Measurements from ENCODE around the gene GRK4.

DNA sequence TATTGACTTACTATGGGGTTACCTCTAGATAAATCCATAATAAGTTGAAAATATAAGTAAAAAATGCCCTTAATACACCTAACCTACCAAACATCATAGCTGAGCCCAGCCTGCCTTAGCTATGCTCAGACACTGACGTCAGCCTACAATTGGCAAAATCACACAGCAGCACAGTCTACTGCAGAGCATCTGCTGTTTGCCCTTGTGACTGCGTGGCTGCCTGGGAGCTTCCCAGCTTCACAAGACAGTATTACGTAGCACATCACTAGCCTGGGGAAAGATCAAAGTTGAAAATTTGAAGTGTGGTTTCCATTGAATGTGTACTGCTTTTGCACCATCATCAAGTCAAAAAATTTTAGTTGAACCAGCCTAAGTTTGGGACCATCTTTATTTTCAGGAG is 102.2 kb downstream of the GRK4 start:
- TF ChIP-seq ZNF207 (IDR thresholded peaks at IDR 0.05; ENCODE audit: borderline replicate concordance), result no peak
- TF ChIP-seq, protein P1, sequence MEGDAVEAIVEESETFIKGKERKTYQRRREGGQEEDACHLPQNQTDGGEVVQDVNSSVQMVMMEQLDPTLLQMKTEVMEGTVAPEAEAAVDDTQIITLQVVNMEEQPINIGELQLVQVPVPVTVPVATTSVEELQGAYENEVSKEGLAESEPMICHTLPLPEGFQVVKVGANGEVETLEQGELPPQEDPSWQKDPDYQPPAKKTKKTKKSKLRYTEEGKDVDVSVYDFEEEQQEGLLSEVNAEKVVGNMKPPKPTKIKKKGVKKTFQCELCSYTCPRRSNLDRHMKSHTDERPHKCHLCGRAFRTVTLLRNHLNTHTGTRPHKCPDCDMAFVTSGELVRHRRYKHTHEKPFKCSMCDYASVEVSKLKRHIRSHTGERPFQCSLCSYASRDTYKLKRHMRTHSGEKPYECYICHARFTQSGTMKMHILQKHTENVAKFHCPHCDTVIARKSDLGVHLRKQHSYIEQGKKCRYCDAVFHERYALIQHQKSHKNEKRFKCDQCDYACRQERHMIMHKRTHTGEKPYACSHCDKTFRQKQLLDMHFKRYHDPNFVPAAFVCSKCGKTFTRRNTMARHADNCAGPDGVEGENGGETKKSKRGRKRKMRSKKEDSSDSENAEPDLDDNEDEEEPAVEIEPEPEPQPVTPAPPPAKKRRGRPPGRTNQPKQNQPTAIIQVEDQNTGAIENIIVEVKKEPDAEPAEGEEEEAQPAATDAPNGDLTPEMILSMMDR (IDR thresholded peaks at IDR 0.05 in 2 of 3, conservative IDR thresholded peaks at IDR 0.05 in 1 of 3; ENCODE audit: control insufficient read depth in 2 of 3, extremely low read depth in 1 of 3, insufficient read depth in 1 of 3, low read depth in 3 of 3, low read length in 3 of 3), result no peak
- TF ChIP-seq MXI1 (IDR thresholded peaks at IDR 0.05; ENCODE audit: low read depth, low read length), result no peak
- TF ChIP-seq POLR2A (IDR thresholded peaks at IDR 0.05; ENCODE audit: low read depth, low read length), result no peak
- TF ChIP-seq YY1 (IDR thresholded peaks at IDR 0.05; ENCODE audit: low read depth, low read length), result no peak
- TF ChIP-seq, protein P2, sequence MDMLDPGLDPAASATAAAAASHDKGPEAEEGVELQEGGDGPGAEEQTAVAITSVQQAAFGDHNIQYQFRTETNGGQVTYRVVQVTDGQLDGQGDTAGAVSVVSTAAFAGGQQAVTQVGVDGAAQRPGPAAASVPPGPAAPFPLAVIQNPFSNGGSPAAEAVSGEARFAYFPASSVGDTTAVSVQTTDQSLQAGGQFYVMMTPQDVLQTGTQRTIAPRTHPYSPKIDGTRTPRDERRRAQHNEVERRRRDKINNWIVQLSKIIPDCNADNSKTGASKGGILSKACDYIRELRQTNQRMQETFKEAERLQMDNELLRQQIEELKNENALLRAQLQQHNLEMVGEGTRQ (IDR thresholded peaks at IDR 0.05; ENCODE audit: borderline replicate concordance, low read depth, low read length), result no peak
- TF ChIP-seq, protein P3, sequence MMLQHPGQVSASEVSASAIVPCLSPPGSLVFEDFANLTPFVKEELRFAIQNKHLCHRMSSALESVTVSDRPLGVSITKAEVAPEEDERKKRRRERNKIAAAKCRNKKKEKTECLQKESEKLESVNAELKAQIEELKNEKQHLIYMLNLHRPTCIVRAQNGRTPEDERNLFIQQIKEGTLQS (IDR thresholded peaks at IDR 0.05; ENCODE audit: borderline replicate concordance, extremely low read depth, low read depth, low read length), result no peak
- TF ChIP-seq GABPA (IDR thresholded peaks at IDR 0.05; ENCODE audit: low read depth), result no peak
